ENCODE measurements around the gene WBP4. TPM values are rescaled to one million over a fixed set of nuclear protein-coding genes. Genes with fewer than 3 reads are reported as not detected.

WBP4 gene
- total RNA-seq, 6 donors from 2014 or later: 7.0 to 18.3 (median 8.9) TPM

- peaks cover 5 to 18% (median 7%) of the 10 kb centered on the region in 4 donors for H3K36me3 ChIP-seq
- H3K9me3 ChIP-seq: no peaks in the 10 kb centered on the region
- ATAC-seq (ENCODE audit: low FRiP score in 2 of 2) (peak; percentile 67 to 82), DNase-seq (no peak)
- H3K4me3 ChIP-seq: peak overlapping the region; percentile 65 to 91 (median 75)
- peak overlapping the region; percentile 89 to 99 (median 96) for H3K27ac ChIP-seq
- TF ChIP-seq CTCF (IDR thresholded peaks at IDR 0.05) (peak in 1 of 6 experiments; percentile 10), EP300 (IDR thresholded peaks at IDR 0.05) (no peak), POLR2A (IDR thresholded peaks at IDR 0.05) (no peak), POLR2AphosphoS5 (IDR thresholded peaks at IDR 0.05) (no peak)
- WGBS, 2 donors: 6% methylated on average over 24 of the region's 24 CpGs
- H3K4me1 ChIP-seq: peaks cover 35 to 45% (median 40%) of the 10 kb centered on the region in 4 donors
- no peaks in the 10 kb centered on the region for H3K27me3 ChIP-seq
Measured at GRCh38 chr13:41061914-41062837, 867 bp downstream of the WBP4 start.

GRCh38 chr13:41064493-41064892 lies 3.2 kb downstream of the WBP4 start:
- ATAC-seq (ENCODE audit: low FRiP score in 2 of 2) (no peak), DNase-seq (no peak)
- 59 to 60% methylated on average over 2 of the region's 2 CpGs for WGBS, 2 donors
- Histone ChIP-seq H3K36me3 (peaks cover 9 to 41% (median 21%) of the 10 kb centered on the region in 4 donors), H3K27me3 (no peaks in the 10 kb centered on the region), H3K9me3 (no peaks in the 10 kb centered on the region), H3K4me3 (no peak overlapping the region), H3K27ac (peak overlapping the region in 1 of 4 donors; percentile 11), H3K4me1 (peaks cover 15 to 22% (median 21%) of the 10 kb centered on the region in 4 donors)
- TF ChIP-seq EP300 (IDR thresholded peaks at IDR 0.05) (no peak), POLR2AphosphoS5 (IDR thresholded peaks at IDR 0.05) (no peak), CTCF (IDR thresholded peaks at IDR 0.05) (no peak), POLR2A (IDR thresholded peaks at IDR 0.05) (no peak)

- H3K36me3 ChIP-seq: peaks cover 14 to 47% (median 26%) of the 10 kb centered on the region in 4 donors
- peak overlapping the region in 1 of 4 donors; percentile 11 for H3K27ac ChIP-seq
- peaks cover 15 to 22% (median 21%) of the 10 kb centered on the region in 4 donors for H3K4me1 ChIP-seq
- DNase-seq (no peak), ATAC-seq (ENCODE audit: low FRiP score in 2 of 2) (no peak)
- no peak overlapping the region for H3K4me3 ChIP-seq
- no peaks in the 10 kb centered on the region for H3K9me3 ChIP-seq
- TF ChIP-seq CTCF (IDR thresholded peaks at IDR 0.05): no peak
- TF ChIP-seq POLR2A (IDR thresholded peaks at IDR 0.05): no peak
- TF ChIP-seq POLR2AphosphoS5 (IDR thresholded peaks at IDR 0.05): no peak
- no peak for TF ChIP-seq EP300 (IDR thresholded peaks at IDR 0.05)
- H3K27me3 ChIP-seq: no peaks in the 10 kb centered on the region
Measured at GRCh38 chr13:41065078-41065477, 3.8 kb downstream of the WBP4 start.

GRCh38 chr13:41074523-41074922 lies 13.2 kb downstream of the WBP4 start:
- no peak for TF ChIP-seq POLR2A (IDR thresholded peaks at IDR 0.05)
- no peak for TF ChIP-seq CTCF (IDR thresholded peaks at IDR 0.05)
- ATAC-seq (ENCODE audit: low FRiP score in 2 of 2) (no peak), DNase-seq (no peak)
- H3K36me3 ChIP-seq: peaks cover 25 to 81% (median 58%) of the 10 kb centered on the region in 4 donors
- no peak overlapping the region for H3K4me3 ChIP-seq
- H3K27me3 ChIP-seq: no peaks in the 10 kb centered on the region
- no peaks in the 10 kb centered on the region for H3K9me3 ChIP-seq
- no peak overlapping the region for H3K27ac ChIP-seq
- 87 to 89% methylated on average over 9 of the region's 9 CpGs for WGBS, 2 donors
- no peaks in the 10 kb centered on the region for H3K4me1 ChIP-seq
